IMR-90 (cell line): ENCODE measurements around the gene GPATCH2. TPM values are rescaled to one million over a fixed set of nuclear protein-coding genes. Genes with fewer than 3 reads are reported as not detected.

Source experiments
- ATAC-seq: fragments of 200-7000 bp; cut with Tn5 transposase; 2 replicates; pipeline ENCODE4 v1.9.1; 2020; ENCODE audit warnings: low read depth, mild to moderate bottlenecking, moderate library complexity
- BruUV-seq: library from RNA; stranded (reverse); fragments of 400-500 nt; replicated peaks from 2 replicates; lab custom pipeline; 2021; lab: Mats Ljungman, UMichigan
- CTCF ChIA-PET: fragments of 300-600 bp; formaldehyde crosslinking; extraction: SDS; loops from one replicate; lab custom pipeline; 2021; ENCODE audit warnings: antibody characterized with exemption; lab: Yijun Ruan, JAX
- POLR2A ChIA-PET: fragments of 300-600 bp; sonication (Branson Sonifier 250); formaldehyde crosslinking; loops from one replicate; lab custom pipeline; 2022; ENCODE audit warnings: antibody characterized with exemption; ENCODE audit not compliant: unreplicated experiment; lab: Charles Lee
- DNase-seq: peaks from one replicate; pipeline ENCODE4 v3.0.0; 2013
- H2AFZ ChIP-seq: replicated peaks from 2 replicates; pipeline ENCODE3; 2013; ENCODE audit warnings: low read length, mild to moderate bottlenecking; ENCODE audit not compliant: poor library complexity
- H2AK5ac ChIP-seq: 2 replicates; pipeline ENCODE4 v1.6.1; 2013; ENCODE audit warnings: low read depth, low read length, inconsistent platforms
- H2AK9ac ChIP-seq: replicated peaks from 2 replicates; pipeline ENCODE3; 2013; ENCODE audit warnings: mild to moderate bottlenecking, low read depth, low read length, moderate library complexity; ENCODE audit not compliant: poor library complexity
- H2BK120ac ChIP-seq: 2 replicates; pipeline ENCODE4 v1.6.1; 2013; ENCODE audit warnings: low read depth, low read length, inconsistent platforms
- H2BK15ac ChIP-seq: 3 replicates; pipeline ENCODE4 v1.6.1; 2013; ENCODE audit warnings: low read depth, low read length, inconsistent platforms
- H2BK20ac ChIP-seq: 2 replicates; pipeline ENCODE4 v1.6.1; 2013; ENCODE audit warnings: low read depth, mild to moderate bottlenecking, inconsistent platforms, low read length, moderate library complexity
- H2BK5ac ChIP-seq: 2 replicates; pipeline ENCODE4 v1.6.1; 2013; ENCODE audit warnings: mild to moderate bottlenecking, low read depth, low read length, inconsistent platforms; ENCODE audit not compliant: poor library complexity, severe bottlenecking
- H3K14ac ChIP-seq: replicated peaks from 2 replicates; pipeline ENCODE4 v1.6.1; 2013; ENCODE audit warnings: low read depth, low read length, inconsistent platforms
- H3K18ac ChIP-seq: 2 replicates; pipeline ENCODE4 v1.6.1; 2013; ENCODE audit warnings: low read depth, low read length, control low read depth
- H3K23ac ChIP-seq: 2 replicates; pipeline ENCODE4 v1.6.1; 2013; ENCODE audit warnings: low read depth, low read length, inconsistent platforms
- H3K27ac ChIP-seq: 2 replicates; pipeline ENCODE4 v1.5.1; 2013; ENCODE audit warnings: mild to moderate bottlenecking, control low read depth, low read length; ENCODE audit not compliant: insufficient read depth
- H3K27me3 ChIP-seq: 2 replicates; pipeline ENCODE4 v1.6.1; 2013; ENCODE audit warnings: low read length; ENCODE audit not compliant: control insufficient read depth, insufficient read depth
- H3K36me3 ChIP-seq: 2 replicates; pipeline ENCODE4 v1.6.1; 2013; ENCODE audit warnings: low read length, mixed read lengths; ENCODE audit not compliant: control insufficient read depth, insufficient read depth
- H3K4ac ChIP-seq: 2 replicates; pipeline ENCODE4 v1.6.1; 2013; ENCODE audit warnings: low read depth, low read length, inconsistent platforms
- H3K4me1 ChIP-seq: 2 replicates; pipeline ENCODE4 v1.6.1; 2013; ENCODE audit warnings: low read length, mixed read lengths; ENCODE audit not compliant: control insufficient read depth, insufficient read depth
- H3K4me2 ChIP-seq: 2 replicates; pipeline ENCODE4 v1.6.1; 2013; ENCODE audit warnings: low read depth, mild to moderate bottlenecking, control low read depth, low read length, moderate library complexity
- H3K4me3 ChIP-seq: 2 replicates; pipeline ENCODE4 v1.5.1; 2013; ENCODE audit warnings: low read depth, mild to moderate bottlenecking, control low read depth, low read length, moderate library complexity; ENCODE audit not compliant: insufficient read depth
- H3K56ac ChIP-seq: 2 replicates; pipeline ENCODE4 v1.6.1; 2013; ENCODE audit warnings: low read length, inconsistent platforms; ENCODE audit not compliant: insufficient read depth; ENCODE audit errors: extremely low read depth
- H3K79me1 ChIP-seq, 2 experiments: 2 replicates each; pipeline ENCODE4 v1.6.1; 2013; ENCODE audit warnings: low read length in 2 of 2, inconsistent platforms in 1 of 2, low read depth in 1 of 2
- H3K9ac ChIP-seq: 2 replicates; pipeline ENCODE4 v1.6.1; 2013; ENCODE audit warnings: low read depth, low read length, control low read depth
- H3K9me1 ChIP-seq: 2 replicates; pipeline ENCODE4 v1.6.1; 2013; ENCODE audit warnings: low read length, inconsistent platforms; ENCODE audit not compliant: insufficient read depth
- H3K9me3 ChIP-seq: 2 replicates; pipeline ENCODE4 v1.6.1; 2013; ENCODE audit warnings: low read length; ENCODE audit not compliant: control insufficient read depth, insufficient read depth
- H4K20me1 ChIP-seq: 2 replicates; pipeline ENCODE4 v1.6.1; 2013; ENCODE audit warnings: low read length, inconsistent platforms; ENCODE audit not compliant: insufficient read depth
- H4K5ac ChIP-seq: 2 replicates; pipeline ENCODE4 v1.6.1; 2013; ENCODE audit warnings: mild to moderate bottlenecking, low read depth, low read length, control low read depth
- H4K8ac ChIP-seq, 2 experiments: 2 replicates each; pipeline ENCODE4 v1.6.1; 2013; ENCODE audit warnings: low read depth in 2 of 2, low read length in 2 of 2, control low read depth in 1 of 2, inconsistent platforms in 1 of 2
- H4K91ac ChIP-seq: 2 replicates; pipeline ENCODE4 v1.6.1; 2013; ENCODE audit warnings: low read depth, low read length, inconsistent platforms; ENCODE audit not compliant: insufficient read depth
- RAD21 ChIP-seq: IDR thresholded peaks from 2 replicates; pipeline ENCODE4 v1.6.1; 2012; ENCODE audit warnings: low read length, improper control_type of control experiment
- WGBS, 2 experiments: methylation state at CpG; one replicate each; pipeline versions ENCODE4 v1.1.5 to v1.1.7; 2013; ENCODE audit warnings: missing lambda C conversion rate in 2 of 2; ENCODE audit not compliant: insufficient read length in 1 of 2; ENCODE audit errors: extremely low coverage in 2 of 2; 5-methylcytosine and 5-hydroxymethylcytosine counted together
- dilution Hi-C: fragments of 300-500 bp; cut with HindIII; formaldehyde crosslinking; loops from one replicate; pipeline ENCODE4 v1.14.3; 2018; ENCODE audit warnings: low sequenced_read_pairs; ENCODE audit not compliant: unreplicated experiment
- in situ Hi-C: fragments of 300-500 bp; cut with MboI; formaldehyde crosslinking; loops from 3 replicates; pipeline ENCODE4 v1.14.3; 2019; ENCODE audit warnings: low sequenced_read_pairs, inconsistent platforms, mixed read lengths
- intact Hi-C: fragments of 100-400 bp; cut with micrococcal nuclease; formaldehyde crosslinking; loops from 2 replicates; pipeline ENCODE4 v1.10.0; 2022
- polyA plus RNA-seq, 3 experiments: library from polyadenylated mRNA; depleted of rRNA; stranded (reverse); fragments of >200 nt; gene quantifications; 2 replicates each; pipeline ENCODE4 v1.2.3, GENCODE V29; 2012; ENCODE audit warnings: low replicate concordance in 1 of 3
- total RNA-seq: library from RNA; depleted of rRNA; stranded (reverse); fragments of >200 nt; gene quantifications from 2 replicates; pipeline ENCODE4 v1.2.3, GENCODE V29; 2012
- TF ChIP-seq, protein P1 (sequence below): fragments of 150-350 bp; IDR thresholded peaks from 2 replicates; pipeline ENCODE4 v1.6.1; 2016; ENCODE audit warnings: low read depth, mild to moderate bottlenecking, low read length, moderate library complexity, borderline replicate concordance

GPATCH2 gene
- total and polyA plus RNA-seq, 2 of the 4 experiments (the other 2 are of a cell fraction): 4.7 to 11.8 TPM

DNA sequence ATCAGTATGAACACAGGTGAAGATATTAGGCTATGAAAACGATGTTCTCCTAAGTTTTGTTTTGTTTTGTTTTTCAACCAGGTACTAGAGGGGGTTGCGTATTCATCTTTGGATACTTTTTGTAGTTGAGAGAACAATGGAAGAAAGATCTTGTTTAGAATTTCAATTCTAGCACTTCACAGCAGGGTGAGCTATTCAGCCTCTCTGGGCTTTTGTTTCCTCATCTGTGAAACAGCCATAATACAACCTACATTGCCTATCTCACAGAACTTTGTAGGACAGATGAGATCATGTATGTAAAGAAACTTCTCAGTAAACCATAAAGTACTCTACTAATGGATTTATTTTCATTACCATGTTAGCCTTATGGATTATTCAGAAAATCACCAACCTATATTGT lies 199.5 kb downstream of the GPATCH2 start:
- Histone ChIP-seq H3K27ac (no peak overlapping the region), H3K56ac (no peak overlapping the region), H3K14ac (no peak overlapping the region), H2AK9ac (no peak overlapping the region), H3K23ac (no peak overlapping the region), H3K36me3 (peaks cover 2% of the 10 kb centered on the region), H3K4me3 (no peak overlapping the region), H3K27me3 (no peaks in the 10 kb centered on the region), H3K9ac (no peak overlapping the region), H4K91ac (no peak overlapping the region), H2AK5ac (no peak overlapping the region), H2BK20ac (no peak overlapping the region), H3K9me1 (no peaks in the 10 kb centered on the region), H3K4ac (no peak overlapping the region), H2BK15ac (no peak overlapping the region), H2BK120ac (no peak overlapping the region), H4K8ac (no peak overlapping the region), H3K18ac (no peak overlapping the region), H2AFZ (no peak overlapping the region), H3K4me1 (no peaks in the 10 kb centered on the region), H4K20me1 (no peaks in the 10 kb centered on the region), H3K9me3 (no peaks in the 10 kb centered on the region), H3K79me1 (no peaks in the 10 kb centered on the region), H4K5ac (no peak overlapping the region), H2BK5ac (no peak overlapping the region), H3K4me2 (no peak overlapping the region)
- WGBS, 2 experiments: no CpG with 5 or more reads among the region's 2 CpGs
- intact Hi-C loops: no loop called here
- ATAC-seq (no peak), DNase-seq (no peak)
- ChIA-PET CTCF (no interaction called here), POLR2A (interaction anchor here (0.7 kb wide), 1 partner anchor 348 kb away, joined by 3 read pairs; no protein-coding TSS in a partner anchor)
- no TSS peak for BruUV-seq
- dilution Hi-C loops: no loop called here
- in situ Hi-C loops: no loop called here
- TF ChIP-seq, protein P1, sequence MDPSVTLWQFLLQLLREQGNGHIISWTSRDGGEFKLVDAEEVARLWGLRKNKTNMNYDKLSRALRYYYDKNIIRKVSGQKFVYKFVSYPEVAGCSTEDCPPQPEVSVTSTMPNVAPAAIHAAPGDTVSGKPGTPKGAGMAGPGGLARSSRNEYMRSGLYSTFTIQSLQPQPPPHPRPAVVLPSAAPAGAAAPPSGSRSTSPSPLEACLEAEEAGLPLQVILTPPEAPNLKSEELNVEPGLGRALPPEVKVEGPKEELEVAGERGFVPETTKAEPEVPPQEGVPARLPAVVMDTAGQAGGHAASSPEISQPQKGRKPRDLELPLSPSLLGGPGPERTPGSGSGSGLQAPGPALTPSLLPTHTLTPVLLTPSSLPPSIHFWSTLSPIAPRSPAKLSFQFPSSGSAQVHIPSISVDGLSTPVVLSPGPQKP: no peak
- TF ChIP-seq RAD21: 0 out of 2 replicates have a peak, but pooled peaks have one; percentile 7
